ENCODE data around the gene GAGE2A.
"Not testable (repeated sequence)": the region's sequence is repeated elsewhere in the genome, so short reads cannot be mapped to it uniquely, and the experiment has no call there.

DNA sequence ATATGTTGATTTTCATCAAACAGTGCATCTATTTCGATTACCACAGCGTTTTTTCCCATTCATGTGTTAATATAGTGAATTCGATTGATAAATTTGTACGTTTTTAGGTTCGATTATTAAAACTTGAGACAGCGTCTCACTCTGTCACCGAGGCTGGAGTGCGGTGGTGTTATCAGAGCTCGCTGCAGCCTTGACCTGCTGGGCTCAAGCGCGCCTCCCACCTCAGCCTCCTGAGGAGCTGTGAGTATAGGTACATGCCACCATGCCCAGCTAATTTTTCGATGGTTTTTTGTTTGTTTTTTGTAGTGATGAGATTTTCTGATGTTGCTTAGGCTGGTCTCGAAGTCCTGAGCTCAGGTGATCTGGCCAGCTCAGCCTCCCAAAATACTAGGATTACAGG, 20.1 kb upstream of the GAGE2A start:
- TF ChIP-seq, protein P1, sequence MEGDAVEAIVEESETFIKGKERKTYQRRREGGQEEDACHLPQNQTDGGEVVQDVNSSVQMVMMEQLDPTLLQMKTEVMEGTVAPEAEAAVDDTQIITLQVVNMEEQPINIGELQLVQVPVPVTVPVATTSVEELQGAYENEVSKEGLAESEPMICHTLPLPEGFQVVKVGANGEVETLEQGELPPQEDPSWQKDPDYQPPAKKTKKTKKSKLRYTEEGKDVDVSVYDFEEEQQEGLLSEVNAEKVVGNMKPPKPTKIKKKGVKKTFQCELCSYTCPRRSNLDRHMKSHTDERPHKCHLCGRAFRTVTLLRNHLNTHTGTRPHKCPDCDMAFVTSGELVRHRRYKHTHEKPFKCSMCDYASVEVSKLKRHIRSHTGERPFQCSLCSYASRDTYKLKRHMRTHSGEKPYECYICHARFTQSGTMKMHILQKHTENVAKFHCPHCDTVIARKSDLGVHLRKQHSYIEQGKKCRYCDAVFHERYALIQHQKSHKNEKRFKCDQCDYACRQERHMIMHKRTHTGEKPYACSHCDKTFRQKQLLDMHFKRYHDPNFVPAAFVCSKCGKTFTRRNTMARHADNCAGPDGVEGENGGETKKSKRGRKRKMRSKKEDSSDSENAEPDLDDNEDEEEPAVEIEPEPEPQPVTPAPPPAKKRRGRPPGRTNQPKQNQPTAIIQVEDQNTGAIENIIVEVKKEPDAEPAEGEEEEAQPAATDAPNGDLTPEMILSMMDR (conservative IDR thresholded peaks at IDR 0.05; ENCODE audit: low read depth in 2 of 2), result not testable (repeated sequence)
- TF ChIP-seq POLR2AphosphoS5 (IDR thresholded peaks at IDR 0.05; ENCODE audit: low read depth); JUNB (IDR thresholded peaks at IDR 0.05; ENCODE audit: unreplicated experiment); EZH2phosphoT487 (IDR thresholded peaks at IDR 0.05; ENCODE audit: unreplicated experiment); ZNF331 (CRISPR knock-in tag; IDR thresholded peaks at IDR 0.05; ENCODE audit: low read depth); EZH2 (IDR thresholded peaks at IDR 0.05; ENCODE audit: low read depth, unreplicated experiment); ZNF114 (CRISPR knock-in tag; IDR thresholded peaks at IDR 0.05): not testable (repeated sequence)
- TF ChIP-seq, protein P2, sequence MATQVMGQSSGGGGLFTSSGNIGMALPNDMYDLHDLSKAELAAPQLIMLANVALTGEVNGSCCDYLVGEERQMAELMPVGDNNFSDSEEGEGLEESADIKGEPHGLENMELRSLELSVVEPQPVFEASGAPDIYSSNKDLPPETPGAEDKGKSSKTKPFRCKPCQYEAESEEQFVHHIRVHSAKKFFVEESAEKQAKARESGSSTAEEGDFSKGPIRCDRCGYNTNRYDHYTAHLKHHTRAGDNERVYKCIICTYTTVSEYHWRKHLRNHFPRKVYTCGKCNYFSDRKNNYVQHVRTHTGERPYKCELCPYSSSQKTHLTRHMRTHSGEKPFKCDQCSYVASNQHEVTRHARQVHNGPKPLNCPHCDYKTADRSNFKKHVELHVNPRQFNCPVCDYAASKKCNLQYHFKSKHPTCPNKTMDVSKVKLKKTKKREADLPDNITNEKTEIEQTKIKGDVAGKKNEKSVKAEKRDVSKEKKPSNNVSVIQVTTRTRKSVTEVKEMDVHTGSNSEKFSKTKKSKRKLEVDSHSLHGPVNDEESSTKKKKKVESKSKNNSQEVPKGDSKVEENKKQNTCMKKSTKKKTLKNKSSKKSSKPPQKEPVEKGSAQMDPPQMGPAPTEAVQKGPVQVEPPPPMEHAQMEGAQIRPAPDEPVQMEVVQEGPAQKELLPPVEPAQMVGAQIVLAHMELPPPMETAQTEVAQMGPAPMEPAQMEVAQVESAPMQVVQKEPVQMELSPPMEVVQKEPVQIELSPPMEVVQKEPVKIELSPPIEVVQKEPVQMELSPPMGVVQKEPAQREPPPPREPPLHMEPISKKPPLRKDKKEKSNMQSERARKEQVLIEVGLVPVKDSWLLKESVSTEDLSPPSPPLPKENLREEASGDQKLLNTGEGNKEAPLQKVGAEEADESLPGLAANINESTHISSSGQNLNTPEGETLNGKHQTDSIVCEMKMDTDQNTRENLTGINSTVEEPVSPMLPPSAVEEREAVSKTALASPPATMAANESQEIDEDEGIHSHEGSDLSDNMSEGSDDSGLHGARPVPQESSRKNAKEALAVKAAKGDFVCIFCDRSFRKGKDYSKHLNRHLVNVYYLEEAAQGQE (IDR thresholded peaks at IDR 0.05; ENCODE audit: unreplicated experiment), result not testable (repeated sequence)
- TF ChIP-seq, protein P3, sequence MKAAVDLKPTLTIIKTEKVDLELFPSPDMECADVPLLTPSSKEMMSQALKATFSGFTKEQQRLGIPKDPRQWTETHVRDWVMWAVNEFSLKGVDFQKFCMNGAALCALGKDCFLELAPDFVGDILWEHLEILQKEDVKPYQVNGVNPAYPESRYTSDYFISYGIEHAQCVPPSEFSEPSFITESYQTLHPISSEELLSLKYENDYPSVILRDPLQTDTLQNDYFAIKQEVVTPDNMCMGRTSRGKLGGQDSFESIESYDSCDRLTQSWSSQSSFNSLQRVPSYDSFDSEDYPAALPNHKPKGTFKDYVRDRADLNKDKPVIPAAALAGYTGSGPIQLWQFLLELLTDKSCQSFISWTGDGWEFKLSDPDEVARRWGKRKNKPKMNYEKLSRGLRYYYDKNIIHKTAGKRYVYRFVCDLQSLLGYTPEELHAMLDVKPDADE (IDR thresholded peaks at IDR 0.05), result not testable (repeated sequence)

All from GM23338 (cell line).